Uterus (tissue), 2 donors: Measurements from ENCODE around the gene LAMTOR1.

ENCODE experiments used
- CTCF ChIP-seq, 4 experiments: fragments of 200-600 bp in 2 of 4; fragments of 450-650 bp in 2 of 4; sonication (generic) in 2 of 4; IDR thresholded peaks; one replicate each; pipeline ENCODE4 v1.5.1; 2016 to 2019; ENCODE audit warnings: antibody characterized with exemption in 4 of 4, mild to moderate bottlenecking in 2 of 4, moderate library complexity in 1 of 4
- POLR2A ChIP-seq, 2 donors: fragments of 450-650 bp; IDR thresholded peaks; one replicate each; pipeline ENCODE4 v1.6.1; 2016; ENCODE audit warnings: antibody characterized with exemption in 2 of 2, mild to moderate bottlenecking in 1 of 2, moderate library complexity in 1 of 2

GRCh38 chr11:72102162-72102561 lies 935 bp downstream of the LAMTOR1 start:
- no peak for TF ChIP-seq CTCF (IDR thresholded peaks at IDR 0.05)
- no peak for TF ChIP-seq POLR2A (IDR thresholded peaks at IDR 0.05)
